SK-N-SH (cell line): ENCODE data around the gene EPB41L5. TPM values are rescaled to one million over a fixed set of nuclear protein-coding genes. Genes with fewer than 3 reads are reported as not detected.
"Not testable (repeated sequence)": the region's sequence is repeated elsewhere in the genome, so short reads cannot be mapped to it uniquely, and the experiment has no call there.

Experiments
- CTCF ChIA-PET: fragments of 300-600, 350-600 bp; formaldehyde crosslinking; extraction: SDS; loops from one replicate; lab custom pipeline; 2021; lab: Yijun Ruan, JAX
- POLR2A ChIA-PET: fragments of 350-600 bp; sonication (Branson Sonifier 250); formaldehyde crosslinking; extraction: SDS; loops from one replicate; lab custom pipeline; 2020; ENCODE audit warnings: antibody characterized with exemption, inconsistent platforms; lab: Yijun Ruan, JAX
- DNase-seq: peaks from one replicate; pipeline ENCODE4 v3.0.0; 2012
- H2AFZ ChIP-seq: fragments of 200-600 bp; sonication (generic); 2 replicates; pipeline ENCODE4 v1.8.1; 2016; ENCODE audit warnings: antibody characterized with exemption, mild to moderate bottlenecking, low read depth
- H3F3A ChIP-seq: fragments of 200-600 bp; sonication (generic); replicated peaks from 2 replicates; pipeline ENCODE3; 2016; ENCODE audit warnings: antibody characterized with exemption, mild to moderate bottlenecking; ENCODE audit not compliant: insufficient read depth
- H3K27ac ChIP-seq, 2 experiments: fragments of 200-500 bp in 1 of 2; fragments of 200-600 bp in 1 of 2; sonication (Bioruptor generic) in 1 of 2; sonication (generic), shearing (Covaris generic) in 1 of 2; 2 replicates each; pipeline versions ENCODE4 v1.5.1 to v1.6.1; 2014 to 2016; ENCODE audit warnings: low read depth in 2 of 2, inconsistent platforms in 1 of 2, low read length in 1 of 2, mild to moderate bottlenecking in 1 of 2, mixed read lengths in 1 of 2
- H3K27me3 ChIP-seq: fragments of 200-600 bp; sonication (generic), shearing (Covaris generic); 2 replicates; pipeline ENCODE4 v1.6.1; 2016; ENCODE audit warnings: mixed run types; ENCODE audit not compliant: insufficient read depth
- H3K36me3 ChIP-seq, 2 experiments: fragments of 200-500 bp in 1 of 2; fragments of 200-600 bp in 1 of 2; sonication (Bioruptor generic) in 1 of 2; sonication (generic) in 1 of 2; replicated peaks in 1 of 2; 2 replicates each; pipeline versions ENCODE3 to v1.5.1; 2014 to 2016; ENCODE audit warnings: low read length in 1 of 2, mild to moderate bottlenecking in 1 of 2; ENCODE audit not compliant: insufficient read depth in 2 of 2, control insufficient read depth in 1 of 2
- H3K4me1 ChIP-seq, 2 experiments: fragments of 200-500 bp in 1 of 2; fragments of 200-600 bp in 1 of 2; sonication (Bioruptor generic) in 1 of 2; sonication (generic), shearing (Covaris generic) in 1 of 2; 2 replicates each; pipeline versions ENCODE4 v1.5.1 to v1.6.1; 2014 to 2016; ENCODE audit warnings: low read depth in 1 of 2, low read length in 1 of 2, mixed run types in 1 of 2; ENCODE audit not compliant: insufficient read depth in 2 of 2, control insufficient read depth in 1 of 2
- H3K4me2 ChIP-seq: fragments of 200-600 bp; sonication (generic), shearing (Covaris generic); 2 replicates; pipeline ENCODE4 v1.6.1; 2017; ENCODE audit warnings: mixed run types
- H3K4me3 ChIP-seq, 2 experiments: fragments of 200-500 bp in 1 of 2; fragments of 200-600 bp in 1 of 2; sonication (Bioruptor generic) in 1 of 2; sonication (generic), shearing (Covaris generic) in 1 of 2; 2 replicates each; pipeline versions ENCODE4 v1.5.1 to v1.8.1; 2014 to 2016; ENCODE audit warnings: low read depth in 2 of 2, inconsistent platforms in 1 of 2, low read length in 1 of 2, mild to moderate bottlenecking in 1 of 2, mixed read lengths in 1 of 2, moderate library complexity in 1 of 2
- H3K79me2 ChIP-seq: fragments of 200-600 bp; sonication (generic); 2 replicates; pipeline ENCODE4 v1.8.1; 2017; ENCODE audit warnings: mild to moderate bottlenecking; ENCODE audit not compliant: insufficient read depth
- H3K9ac ChIP-seq: fragments of 200-600 bp; sonication (generic); 2 replicates; pipeline ENCODE4 v1.6.1; 2017; ENCODE audit warnings: mixed run types
- H3K9me2 ChIP-seq: fragments of 200-600 bp; sonication (generic); 2 replicates; pipeline ENCODE4 v1.6.1; 2017; ENCODE audit warnings: mixed run types
- H3K9me3 ChIP-seq: fragments of 200-600 bp; sonication (generic); 2 replicates; pipeline ENCODE4 v1.6.1; 2017; ENCODE audit warnings: mixed run types, mild to moderate bottlenecking, moderate library complexity
- H4K20me1 ChIP-seq: fragments of 200-600 bp; sonication (generic); 2 replicates; pipeline ENCODE4 v1.6.1; 2017; ENCODE audit warnings: mild to moderate bottlenecking, mixed run types; ENCODE audit not compliant: insufficient read depth
- CHD2 ChIP-seq: fragments of 150-350 bp; IDR thresholded peaks from 2 replicates; pipeline ENCODE4 v1.6.1; 2018; ENCODE audit warnings: low read length; ENCODE audit not compliant: partially characterized antibody
- ELF1 ChIP-seq: IDR thresholded peaks from 2 replicates; pipeline ENCODE4 v1.4.0; 2012
- EP300 ChIP-seq, 2 experiments: IDR thresholded peaks; 2 replicates each; pipeline versions ENCODE4 v1.4.0 to v1.6.1; 2012; ENCODE audit warnings: borderline replicate concordance in 1 of 2, low read depth in 1 of 2, low read length in 1 of 2
- FOSL2 ChIP-seq: IDR thresholded peaks from 2 replicates; pipeline ENCODE4 v1.4.0; 2012; ENCODE audit warnings: low read depth, mild to moderate bottlenecking, moderate library complexity, borderline replicate concordance
- FOXM1 ChIP-seq: IDR thresholded peaks from 2 replicates; pipeline ENCODE4 v1.4.0; 2012; ENCODE audit warnings: low read depth, mild to moderate bottlenecking
- JUND ChIP-seq: IDR thresholded peaks from 2 replicates; pipeline ENCODE4 v1.4.0; 2012
- NFIC ChIP-seq: IDR thresholded peaks from 2 replicates; pipeline ENCODE4 v1.4.0; 2012; ENCODE audit warnings: borderline replicate concordance
- RFX5 ChIP-seq: IDR thresholded peaks from 2 replicates; pipeline ENCODE4 v1.6.1; 2012; ENCODE audit warnings: mild to moderate bottlenecking, improper control_type of control experiment, low read length
- RXRA ChIP-seq: IDR thresholded peaks from 2 replicates; pipeline ENCODE4 v1.4.0; 2012; ENCODE audit warnings: low read depth, mild to moderate bottlenecking, borderline replicate concordance
- TAF1 ChIP-seq: IDR thresholded peaks from 2 replicates; pipeline ENCODE4 v1.6.1; 2012; ENCODE audit warnings: low read depth, mild to moderate bottlenecking, low read length, moderate library complexity, borderline replicate concordance
- TCF12 ChIP-seq: IDR thresholded peaks from 2 replicates; pipeline ENCODE4 v1.4.0; 2012
- YY1 ChIP-seq: IDR thresholded peaks from 2 replicates; pipeline ENCODE4 v1.4.0; 2012; ENCODE audit warnings: low read depth, mild to moderate bottlenecking
- WGBS: methylation state at CpG from one replicate; pipeline ENCODE4 v1.1.6; 2017; ENCODE audit warnings: low lambda C conversion rate; 5-methylcytosine and 5-hydroxymethylcytosine counted together
- polyA plus RNA-seq, 3 experiments: library from polyadenylated mRNA; depleted of rRNA; stranded (reverse); fragments of >200 nt; gene quantifications; 2 replicates each; pipeline ENCODE4 v1.2.3, GENCODE V29; 2012
- TF ChIP-seq, protein P1 (sequence below): IDR thresholded peaks from 2 replicates; pipeline ENCODE4 v1.4.0; 2012; ENCODE audit warnings: low read depth, borderline replicate concordance
- TF ChIP-seq, protein P2 (sequence below): IDR thresholded peaks from 2 replicates; pipeline ENCODE4 v1.4.0; 2012; ENCODE audit warnings: low read depth
- TF ChIP-seq, protein P3 (sequence below): IDR thresholded peaks from 2 replicates; pipeline ENCODE4 v1.6.1; 2012; ENCODE audit warnings: mild to moderate bottlenecking, low read depth, low read length, moderate library complexity
- TF ChIP-seq, protein P4 (sequence below): fragments of 200-600 bp; sonication (generic); IDR thresholded peaks from 2 replicates; pipeline ENCODE4 v1.6.1; 2017; ENCODE audit warnings: antibody characterized with exemption, mild to moderate bottlenecking, moderate library complexity

The EPB41L5 gene
- polyA plus RNA-seq, 1 of the 3 experiments (the other 2 are of a cell fraction) = 5.3 TPM

DNA sequence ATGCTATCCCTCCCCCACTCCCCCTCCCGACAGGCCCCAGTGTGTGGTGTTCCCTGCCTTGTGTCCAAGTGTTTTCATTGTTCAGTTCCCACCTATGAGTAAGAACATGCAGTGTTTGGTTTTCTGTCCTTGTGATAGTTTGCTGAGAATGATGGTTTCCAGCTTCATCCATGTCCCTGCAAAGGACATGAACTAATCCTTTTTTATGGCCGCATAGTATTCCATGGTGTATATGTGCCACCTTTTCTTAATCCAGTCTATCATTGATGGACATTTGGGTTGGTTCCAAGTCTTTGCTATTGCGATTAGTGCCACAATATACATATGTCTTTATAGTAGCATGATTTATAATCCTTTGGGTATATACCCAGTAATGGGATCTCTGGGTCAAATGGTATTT is 108.5 kb downstream of the EPB41L5 start:
- CTCF ChIA-PET, POLR2A ChIA-PET: not testable (repeated sequence)
- WGBS = 92% methylated on average over 3 of the region's 3 CpGs

DNA sequence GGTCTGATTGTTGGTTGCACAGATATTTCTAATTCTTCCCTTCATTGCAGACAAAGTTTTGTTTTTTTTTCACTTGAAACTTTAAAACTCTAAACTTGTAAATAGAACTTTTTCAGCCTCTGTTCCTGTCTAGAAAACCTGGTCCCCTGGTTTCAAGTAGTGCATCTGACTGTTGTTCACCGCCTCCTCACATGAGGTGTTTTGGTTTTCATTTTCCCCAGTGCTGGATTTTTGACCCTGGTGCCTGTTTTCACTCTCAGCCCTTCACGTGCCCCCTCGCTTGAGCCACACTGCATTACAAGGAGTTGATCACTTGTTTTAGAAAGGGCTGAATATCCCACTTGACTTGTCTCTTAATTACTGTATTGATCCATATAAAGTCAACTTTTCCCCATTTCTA is 110.2 kb downstream of the EPB41L5 start:
- CTCF ChIA-PET = no interaction called here
- Histone ChIP-seq H4K20me1 (no peaks in the 10 kb centered on the region), H3K9ac (no peak overlapping the region), H3F3A (peaks cover 4% of the 10 kb centered on the region), H2AFZ (no peak overlapping the region), H3K4me2 (no peak overlapping the region), H3K79me2 (no peaks in the 10 kb centered on the region), H3K9me3 (no peaks in the 10 kb centered on the region), H3K4me3 (no peak overlapping the region), H3K9me2 (no peaks in the 10 kb centered on the region), H3K27me3 (no peaks in the 10 kb centered on the region), H3K4me1 (no peaks in the 10 kb centered on the region)
- DNase-seq = no peak
- TF ChIP-seq EP300 (IDR thresholded peaks at IDR 0.05; ENCODE audit: borderline replicate concordance in 1 of 2, low read depth in 1 of 2, low read length in 1 of 2) (no peak), TAF1 (no peak), ELF1 (no peak), NFIC (no peak), RFX5 (no peak), JUND (no peak)
- TF ChIP-seq, protein P1, sequence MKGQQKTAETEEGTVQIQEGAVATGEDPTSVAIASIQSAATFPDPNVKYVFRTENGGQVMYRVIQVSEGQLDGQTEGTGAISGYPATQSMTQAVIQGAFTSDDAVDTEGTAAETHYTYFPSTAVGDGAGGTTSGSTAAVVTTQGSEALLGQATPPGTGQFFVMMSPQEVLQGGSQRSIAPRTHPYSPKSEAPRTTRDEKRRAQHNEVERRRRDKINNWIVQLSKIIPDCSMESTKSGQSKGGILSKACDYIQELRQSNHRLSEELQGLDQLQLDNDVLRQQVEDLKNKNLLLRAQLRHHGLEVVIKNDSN = no peak
- TF ChIP-seq, all 33 proteins: peak for 0
- H3K36me3 ChIP-seq = peaks cover 4 to 5% of the 10 kb centered on the region in 2 experiments
- POLR2A ChIA-PET = no interaction called here
- H3K27ac ChIP-seq = no peak overlapping the region
- 85% methylated on average over 3 of the region's 3 CpGs for WGBS

More for the DNA sequence above, 108.5 kb downstream of the EPB41L5 start:
- not testable (repeated sequence) for H3K79me2 ChIP-seq, H3K36me3 ChIP-seq, H3K27ac ChIP-seq, H3K9me3 ChIP-seq, H3K4me1 ChIP-seq, H3K9ac ChIP-seq, DNase-seq, H4K20me1 ChIP-seq, H3F3A ChIP-seq, H3K4me3 ChIP-seq, H3K9me2 ChIP-seq, H3K4me2 ChIP-seq, H2AFZ ChIP-seq, H3K27me3 ChIP-seq

DNA sequence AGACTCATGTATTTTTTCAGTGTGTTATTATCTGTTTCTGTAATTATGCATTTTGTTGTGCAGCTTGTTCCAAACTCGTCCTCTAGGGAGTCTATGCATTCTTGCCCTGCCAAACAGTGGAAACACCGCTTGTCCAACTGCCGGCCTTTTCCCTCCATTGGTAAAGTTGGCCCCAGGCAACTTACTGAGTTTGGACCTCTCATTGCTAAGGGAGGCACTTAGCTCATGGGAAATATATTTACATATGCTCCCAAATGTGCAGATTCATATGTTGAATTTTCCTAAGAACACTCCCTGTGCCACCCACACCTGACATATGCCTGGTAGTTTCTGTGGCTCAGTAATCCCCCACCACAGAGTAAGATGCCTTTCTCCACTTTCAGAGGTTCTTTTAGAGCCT is 112.3 kb downstream of the EPB41L5 start:
- WGBS = 94% methylated on average over 3 of the region's 3 CpGs
- Histone ChIP-seq H3K4me2 (no peak overlapping the region), H3K36me3 (peaks cover 0 to 4% of the 10 kb centered on the region in 2 experiments), H3K9ac (no peak overlapping the region), H3K27me3 (no peaks in the 10 kb centered on the region), H3K9me2 (no peaks in the 10 kb centered on the region), H4K20me1 (no peaks in the 10 kb centered on the region), H3K4me3 (no peak overlapping the region)
- POLR2A ChIA-PET = no interaction called here
- TF ChIP-seq, protein P2, sequence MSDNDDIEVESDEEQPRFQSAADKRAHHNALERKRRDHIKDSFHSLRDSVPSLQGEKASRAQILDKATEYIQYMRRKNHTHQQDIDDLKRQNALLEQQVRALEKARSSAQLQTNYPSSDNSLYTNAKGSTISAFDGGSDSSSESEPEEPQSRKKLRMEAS = no peak
- no peak for TF ChIP-seq RXRA
- no peak for TF ChIP-seq RFX5
- no peak for TF ChIP-seq JUND
- no peak for TF ChIP-seq FOSL2
- TF ChIP-seq TCF12 = no peak
- TF ChIP-seq YY1 = no peak
- TF ChIP-seq, protein P3, sequence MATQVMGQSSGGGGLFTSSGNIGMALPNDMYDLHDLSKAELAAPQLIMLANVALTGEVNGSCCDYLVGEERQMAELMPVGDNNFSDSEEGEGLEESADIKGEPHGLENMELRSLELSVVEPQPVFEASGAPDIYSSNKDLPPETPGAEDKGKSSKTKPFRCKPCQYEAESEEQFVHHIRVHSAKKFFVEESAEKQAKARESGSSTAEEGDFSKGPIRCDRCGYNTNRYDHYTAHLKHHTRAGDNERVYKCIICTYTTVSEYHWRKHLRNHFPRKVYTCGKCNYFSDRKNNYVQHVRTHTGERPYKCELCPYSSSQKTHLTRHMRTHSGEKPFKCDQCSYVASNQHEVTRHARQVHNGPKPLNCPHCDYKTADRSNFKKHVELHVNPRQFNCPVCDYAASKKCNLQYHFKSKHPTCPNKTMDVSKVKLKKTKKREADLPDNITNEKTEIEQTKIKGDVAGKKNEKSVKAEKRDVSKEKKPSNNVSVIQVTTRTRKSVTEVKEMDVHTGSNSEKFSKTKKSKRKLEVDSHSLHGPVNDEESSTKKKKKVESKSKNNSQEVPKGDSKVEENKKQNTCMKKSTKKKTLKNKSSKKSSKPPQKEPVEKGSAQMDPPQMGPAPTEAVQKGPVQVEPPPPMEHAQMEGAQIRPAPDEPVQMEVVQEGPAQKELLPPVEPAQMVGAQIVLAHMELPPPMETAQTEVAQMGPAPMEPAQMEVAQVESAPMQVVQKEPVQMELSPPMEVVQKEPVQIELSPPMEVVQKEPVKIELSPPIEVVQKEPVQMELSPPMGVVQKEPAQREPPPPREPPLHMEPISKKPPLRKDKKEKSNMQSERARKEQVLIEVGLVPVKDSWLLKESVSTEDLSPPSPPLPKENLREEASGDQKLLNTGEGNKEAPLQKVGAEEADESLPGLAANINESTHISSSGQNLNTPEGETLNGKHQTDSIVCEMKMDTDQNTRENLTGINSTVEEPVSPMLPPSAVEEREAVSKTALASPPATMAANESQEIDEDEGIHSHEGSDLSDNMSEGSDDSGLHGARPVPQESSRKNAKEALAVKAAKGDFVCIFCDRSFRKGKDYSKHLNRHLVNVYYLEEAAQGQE = no peak
- no peak for TF ChIP-seq FOXM1
- no peak for TF ChIP-seq CHD2
- TF ChIP-seq, protein P4, sequence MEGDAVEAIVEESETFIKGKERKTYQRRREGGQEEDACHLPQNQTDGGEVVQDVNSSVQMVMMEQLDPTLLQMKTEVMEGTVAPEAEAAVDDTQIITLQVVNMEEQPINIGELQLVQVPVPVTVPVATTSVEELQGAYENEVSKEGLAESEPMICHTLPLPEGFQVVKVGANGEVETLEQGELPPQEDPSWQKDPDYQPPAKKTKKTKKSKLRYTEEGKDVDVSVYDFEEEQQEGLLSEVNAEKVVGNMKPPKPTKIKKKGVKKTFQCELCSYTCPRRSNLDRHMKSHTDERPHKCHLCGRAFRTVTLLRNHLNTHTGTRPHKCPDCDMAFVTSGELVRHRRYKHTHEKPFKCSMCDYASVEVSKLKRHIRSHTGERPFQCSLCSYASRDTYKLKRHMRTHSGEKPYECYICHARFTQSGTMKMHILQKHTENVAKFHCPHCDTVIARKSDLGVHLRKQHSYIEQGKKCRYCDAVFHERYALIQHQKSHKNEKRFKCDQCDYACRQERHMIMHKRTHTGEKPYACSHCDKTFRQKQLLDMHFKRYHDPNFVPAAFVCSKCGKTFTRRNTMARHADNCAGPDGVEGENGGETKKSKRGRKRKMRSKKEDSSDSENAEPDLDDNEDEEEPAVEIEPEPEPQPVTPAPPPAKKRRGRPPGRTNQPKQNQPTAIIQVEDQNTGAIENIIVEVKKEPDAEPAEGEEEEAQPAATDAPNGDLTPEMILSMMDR = no peak
- TF ChIP-seq, all 33 proteins: peak for 0
- H3K4me1 ChIP-seq = no peaks in the 10 kb centered on the region
- peaks cover 4% of the 10 kb centered on the region for H3F3A ChIP-seq
- no peak for DNase-seq
- CTCF ChIA-PET = interaction anchor here (1.5 kb wide), 1 partner anchor 16 kb away, joined by 3 read pairs; no protein-coding TSS in a partner anchor
- no peaks in the 10 kb centered on the region for H3K9me3 ChIP-seq
- H3K79me2 ChIP-seq = no peaks in the 10 kb centered on the region
- no peak overlapping the region for H2AFZ ChIP-seq
- H3K27ac ChIP-seq = no peak overlapping the region
